NCI-H1417 (cell line): ENCODE results near the gene C18orf63.
A peak's percentile ranks its signal among the peaks of the same experiment; 100 is the strongest.

ENCODE experiments used
- DNase-seq, 3 experiments: peaks; one replicate each; lab custom pipeline; 2025; lab: John Stamatoyannopoulos, UW

The C18orf63 gene

GRCh38 chr18:74376523-74376922 is 60.9 kb downstream of the C18orf63 start:
- no peak for DNase-seq

- DNase-seq: no peak
These were observed 62.1 kb downstream of the C18orf63 start for GRCh38 chr18:74377776-74378175.

GRCh38 chr18:74378179-74378682 is 62.6 kb downstream of the C18orf63 start:
- DNase-seq: no peak

GRCh38 chr18:74380916-74381315 is 65.3 kb downstream of the C18orf63 start:
- no peak for DNase-seq

GRCh38 chr18:74381621-74382295 is 66.1 kb downstream of the C18orf63 start:
- DNase-seq: no peak

GRCh38 chr18:74382481-74383017 is 66.9 kb downstream of the C18orf63 start:
- no peak for DNase-seq

- no peak for DNase-seq
These were observed 71.7 kb downstream of the C18orf63 start for GRCh38 chr18:74387383-74387782.

GRCh38 chr18:74388227-74388626 is 72.6 kb downstream of the C18orf63 start:
- DNase-seq: peak in 1 of 3 experiments; percentile 34

- DNase-seq: no peak
These were observed 73.7 kb downstream of the C18orf63 start for GRCh38 chr18:74389171-74389927.

GRCh38 chr18:74389991-74390390 is 74.4 kb downstream of the C18orf63 start:
- DNase-seq: no peak

GRCh38 chr18:74390900-74391299 is 75.3 kb downstream of the C18orf63 start:
- no peak for DNase-seq

GRCh38 chr18:74392323-74392722 is 76.7 kb downstream of the C18orf63 start:
- DNase-seq: no peak

- DNase-seq: no peak
These were observed 79.4 kb downstream of the C18orf63 start for GRCh38 chr18:74395006-74395405.

- DNase-seq: no peak
These were observed 80.1 kb downstream of the C18orf63 start for GRCh38 chr18:74395648-74396154.

- DNase-seq: no peak
These were observed 80.8 kb downstream of the C18orf63 start for GRCh38 chr18:74396171-74397169.

GRCh38 chr18:74397572-74397971 is 81.9 kb downstream of the C18orf63 start:
- no peak for DNase-seq

- DNase-seq: no peak
These were observed 83.7 kb downstream of the C18orf63 start for GRCh38 chr18:74399091-74399887.

GRCh38 chr18:74400813-74401212 is 85.2 kb downstream of the C18orf63 start:
- no peak for DNase-seq

- no peak for DNase-seq
These were observed 87.3 kb downstream of the C18orf63 start for GRCh38 chr18:74402806-74403433.

GRCh38 chr18:74407888-74408287 is 92.2 kb downstream of the C18orf63 start:
- no peak for DNase-seq
